Upper lobe of left lung (tissue), 6 donors: ENCODE measurements around the gene ELN. TPM values are rescaled to one million over a fixed set of nuclear protein-coding genes. Genes with fewer than 3 reads are reported as not detected.

ENCODE experiments used
- ATAC-seq, 2 donors: fragments of 200-7000 bp; cut with Tn5 transposase; one replicate each; pipeline ENCODE4 v1.9.1; 2022; ENCODE audit warnings: mild to moderate bottlenecking in 2 of 2, moderate library complexity in 2 of 2; ENCODE audit not compliant: low FRiP score in 2 of 2
- DNase-seq, 2 donors: peaks; one replicate each; pipeline ENCODE4 v3.0.0-alpha.2; 2019 to 2020
- H3K27ac ChIP-seq, 4 donors: fragments of 200-600 bp; sonication (generic); one replicate each; pipeline ENCODE4 v1.5.1; 2016 to 2019
- H3K27me3 ChIP-seq, 4 donors: fragments of 200-600 bp; sonication (generic); one replicate each; pipeline ENCODE4 v1.5.1; 2017 to 2019
- H3K36me3 ChIP-seq, 4 donors: fragments of 200-600 bp; sonication (generic); one replicate each; pipeline ENCODE4 v1.5.1; 2016 to 2019
- H3K4me1 ChIP-seq, 4 donors: fragments of 200-600 bp; sonication (generic); one replicate each; pipeline ENCODE4 v1.5.1; 2018 to 2019
- H3K4me3 ChIP-seq, 4 donors: fragments of 200-600 bp; sonication (generic); one replicate each; pipeline ENCODE4 v1.5.1; 2017 to 2019; ENCODE audit warnings: mild to moderate bottlenecking in 2 of 4, moderate library complexity in 1 of 4
- H3K9me3 ChIP-seq, 4 donors: fragments of 200-600 bp; sonication (generic); one replicate each; pipeline ENCODE4 v1.5.1; 2018 to 2019
- CTCF ChIP-seq, 6 experiments: fragments of 450-650 bp in 4 of 6; fragments of 200-600 bp in 2 of 6; sonication (generic) in 2 of 6; IDR thresholded peaks; one replicate each; pipeline ENCODE4 v1.5.1; 2016 to 2019; ENCODE audit warnings: antibody characterized with exemption in 6 of 6
- EP300 ChIP-seq, 4 donors: sonication (generic); formaldehyde crosslinking; IDR thresholded peaks; one replicate each; pipeline ENCODE4 v1.5.1; 2017; ENCODE audit warnings: antibody characterized with exemption in 4 of 4, control low read depth in 2 of 4
- POLR2A ChIP-seq, 4 donors: fragments of 450-650 bp; IDR thresholded peaks; one replicate each; pipeline ENCODE4 v1.5.1; 2016 to 2017; ENCODE audit warnings: antibody characterized with exemption in 4 of 4, mild to moderate bottlenecking in 2 of 4
- POLR2AphosphoS5 ChIP-seq, 2 donors: sonication (generic); formaldehyde crosslinking; IDR thresholded peaks; one replicate each; pipeline ENCODE4 v1.5.1; 2017; ENCODE audit warnings: antibody characterized with exemption in 2 of 2
- WGBS, 2 donors: methylation state at CpG; one replicate each; pipeline ENCODE4 v1.1.5; 2017 to 2018; 5-methylcytosine and 5-hydroxymethylcytosine counted together
- total RNA-seq, 6 donors: library from RNA; depleted of rRNA in 4 of 6; stranded (reverse); fragments of >200 nt in 4 of 6; gene quantifications; one replicate each; pipeline versions ENCODE4 v1.1.0 to v1.2.1, GENCODE V29; 2016 to 2021
- donor health status: DM: no; HTN: no; CAD: no; lungs with moderate emphysema.
- donor health status: DM: no; HTN: yes; CAD: no; lungs with severe emphysema.

ELN gene
- total RNA-seq, 6 donors from 2014 or later = 24.4 to 582 (median 229) TPM

DNA sequence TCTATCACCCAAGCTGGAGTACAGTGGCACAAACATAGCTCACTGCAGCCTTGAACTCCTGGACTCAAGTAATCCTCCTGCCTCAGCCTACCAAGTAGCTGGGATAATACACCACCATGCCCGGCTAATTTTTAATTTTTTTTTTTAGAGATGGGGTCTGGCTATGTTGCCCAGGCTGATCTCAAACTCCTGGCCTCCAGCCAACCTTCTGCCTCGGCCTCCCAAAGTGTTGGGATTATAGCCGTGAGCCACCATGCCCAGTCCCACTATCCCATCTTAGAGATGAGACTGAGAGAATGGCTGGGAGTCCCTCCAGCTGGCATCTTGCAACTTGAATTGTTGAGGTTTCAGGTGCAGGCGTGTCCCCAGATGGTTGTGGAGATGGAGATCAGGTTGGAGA, 40.7 kb upstream of the ELN start:
- 92 to 94% methylated on average over 4 of the region's 4 CpGs for WGBS, 2 donors
- TF ChIP-seq POLR2AphosphoS5 (IDR thresholded peaks at IDR 0.05) (no peak), CTCF (IDR thresholded peaks at IDR 0.05) (no peak), EP300 (IDR thresholded peaks at IDR 0.05) (no peak), POLR2A (IDR thresholded peaks at IDR 0.05) (no peak)
- H3K27me3 ChIP-seq = no peaks in the 10 kb centered on the region
- no peak for DNase-seq
- no peaks in the 10 kb centered on the region for H3K36me3 ChIP-seq
- H3K9me3 ChIP-seq = no peaks in the 10 kb centered on the region
- H3K4me3 ChIP-seq = no peak overlapping the region
- no peak overlapping the region for H3K27ac ChIP-seq
- peaks cover 1 to 8% (median 2%) of the 10 kb centered on the region in 4 donors for H3K4me1 ChIP-seq
- no peak for ATAC-seq

DNA sequence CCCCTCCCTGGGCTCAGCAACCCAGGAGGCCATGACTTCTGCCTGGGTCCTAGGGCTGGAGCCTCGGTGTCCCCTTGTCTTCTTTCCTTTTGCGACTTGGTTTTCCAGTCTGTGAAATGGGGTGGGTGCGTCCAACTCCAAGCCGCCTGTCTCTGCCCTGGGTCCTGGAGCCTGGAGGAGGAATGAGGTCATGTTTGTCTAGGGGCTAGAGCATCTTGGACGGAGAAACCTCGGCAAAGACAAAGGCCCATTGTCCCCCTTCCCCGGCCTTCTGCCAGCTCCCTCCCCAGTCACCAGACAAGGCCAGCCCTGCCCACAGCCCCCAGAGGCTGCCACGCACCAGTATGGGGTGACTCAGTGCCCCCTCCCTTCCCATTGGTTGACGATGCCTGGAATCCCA, 39.8 kb upstream of the ELN start:
- peak in 1 of 2 donors; percentile 34 for DNase-seq
- ATAC-seq = peak in 1 of 2 donors; percentile 28
- TF ChIP-seq CTCF (IDR thresholded peaks at IDR 0.05) (no peak), POLR2AphosphoS5 (IDR thresholded peaks at IDR 0.05) (no peak), POLR2A (IDR thresholded peaks at IDR 0.05) (no peak)
- 77 to 86% methylated on average over 7 to 9 of the region's 9 CpGs for WGBS, 2 donors
- no peaks in the 10 kb centered on the region for H3K36me3 ChIP-seq
- H3K9me3 ChIP-seq = no peaks in the 10 kb centered on the region
- peaks cover 4 to 8% (median 5%) of the 10 kb centered on the region in 4 donors for H3K4me1 ChIP-seq
- H3K27me3 ChIP-seq = no peaks in the 10 kb centered on the region
- no peak overlapping the region for H3K4me3 ChIP-seq
- no peak overlapping the region for H3K27ac ChIP-seq

DNA sequence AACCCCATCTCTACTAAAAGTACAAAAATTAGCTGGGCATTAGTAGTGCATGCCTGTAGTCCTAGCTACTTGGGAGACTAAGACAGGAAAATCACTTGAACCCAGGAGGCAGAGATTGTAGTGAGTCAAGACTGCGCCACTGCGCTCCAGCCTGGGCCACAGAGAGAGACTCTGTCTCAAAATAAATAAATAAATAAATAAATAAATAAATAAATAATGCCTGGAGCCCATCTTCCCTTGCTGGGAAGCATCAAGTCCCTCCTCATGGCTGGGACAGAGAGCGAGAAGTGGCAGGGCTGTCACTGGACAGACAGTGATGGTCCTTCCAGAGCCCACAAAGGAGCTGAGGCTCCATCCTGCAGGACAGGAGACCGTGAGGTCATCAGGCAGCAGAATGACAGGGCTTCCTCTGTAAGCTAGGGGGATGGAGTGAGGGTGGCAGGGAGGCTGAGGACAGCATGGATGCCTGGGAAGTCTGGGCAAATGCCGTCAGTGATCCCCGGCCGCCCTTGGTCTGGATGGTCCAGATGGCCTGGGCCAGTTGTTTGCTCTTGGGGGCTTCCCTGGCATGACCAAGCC, 36.4 kb upstream of the ELN start:
- Histone ChIP-seq H3K36me3 (no peaks in the 10 kb centered on the region), H3K27ac (peak overlapping the region; percentile 13 to 68 (median 47)), H3K27me3 (no peaks in the 10 kb centered on the region), H3K4me3 (no peak overlapping the region), H3K4me1 (peaks cover 0 to 6% (median 4%) of the 10 kb centered on the region in 4 donors), H3K9me3 (peaks cover 0 to 13% (median 8%) of the 10 kb centered on the region in 4 donors)
- TF ChIP-seq CTCF (IDR thresholded peaks at IDR 0.05) = no peak
- TF ChIP-seq POLR2AphosphoS5 (IDR thresholded peaks at IDR 0.05) = no peak
- TF ChIP-seq POLR2A (IDR thresholded peaks at IDR 0.05) = no peak
- TF ChIP-seq EP300 (IDR thresholded peaks at IDR 0.05) = no peak
- 96% methylated on average over 5 to 7 of the region's 7 CpGs for WGBS, 2 donors
- DNase-seq (no peak), ATAC-seq (no peak)

DNA sequence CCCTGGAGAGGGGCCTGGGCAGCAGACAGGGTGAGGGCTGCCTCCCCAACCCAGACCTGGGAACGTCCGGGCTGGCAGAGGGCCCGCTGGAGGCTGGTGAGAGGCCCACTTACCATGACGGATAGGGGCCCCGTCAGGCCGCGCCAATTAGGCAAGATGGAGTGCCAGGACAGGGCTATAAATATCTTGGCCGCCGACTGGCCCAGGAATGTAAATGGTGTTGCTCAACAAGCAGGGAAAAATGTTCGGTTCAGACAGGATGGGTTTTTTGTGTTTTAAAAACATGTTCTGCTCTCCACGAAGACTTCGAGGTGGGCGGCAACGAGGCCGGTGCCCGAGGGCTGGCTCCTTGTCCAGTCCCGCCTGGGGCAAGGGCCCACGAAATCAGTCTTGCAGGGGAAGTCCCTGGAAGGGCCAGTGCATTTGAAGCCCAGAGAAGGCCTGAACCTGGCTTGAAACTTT, 35.8 kb upstream of the ELN start:
- peak; percentile 44 to 83 for DNase-seq
- H3K27ac ChIP-seq = peak overlapping the region; percentile 13 to 68 (median 47)
- ATAC-seq = peak; percentile 27 to 45
- no peak overlapping the region for H3K4me3 ChIP-seq
- 58 to 78% methylated on average over 15 to 18 of the region's 18 CpGs for WGBS, 2 donors
- no peaks in the 10 kb centered on the region for H3K27me3 ChIP-seq
- H3K4me1 ChIP-seq = peaks cover 0 to 6% (median 4%) of the 10 kb centered on the region in 4 donors
- H3K9me3 ChIP-seq = peaks cover 0 to 13% (median 8%) of the 10 kb centered on the region in 4 donors
- no peaks in the 10 kb centered on the region for H3K36me3 ChIP-seq
- TF ChIP-seq POLR2AphosphoS5 (IDR thresholded peaks at IDR 0.05) (peak; percentile 13 to 25), EP300 (IDR thresholded peaks at IDR 0.05) (no peak)

DNA sequence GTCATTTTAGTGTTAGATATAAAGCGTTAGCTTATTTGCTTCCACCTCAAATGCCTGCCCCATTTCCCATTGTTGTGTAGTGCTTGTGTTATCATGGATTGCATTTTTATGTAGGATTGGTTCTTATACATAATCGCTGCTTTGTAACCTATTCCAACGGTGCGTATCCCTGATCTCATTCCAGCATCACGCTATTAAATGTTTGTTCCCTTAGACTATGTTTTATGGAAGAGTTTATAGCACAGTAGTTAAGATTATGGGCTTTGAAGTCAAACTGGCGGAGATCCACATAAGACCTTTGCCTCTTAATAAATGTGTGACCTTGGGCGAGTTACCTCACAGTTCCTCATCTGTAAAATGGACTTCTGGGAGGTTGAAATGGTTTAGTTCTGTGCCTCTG, 34.0 kb upstream of the ELN start:
- ATAC-seq (no peak), DNase-seq (no peak)
- H3K36me3 ChIP-seq = no peaks in the 10 kb centered on the region
- peaks cover 0 to 13% (median 8%) of the 10 kb centered on the region in 4 donors for H3K9me3 ChIP-seq
- peaks cover 0 to 9% (median 4%) of the 10 kb centered on the region in 4 donors for H3K4me1 ChIP-seq
- no peak overlapping the region for H3K27ac ChIP-seq
- no peak overlapping the region for H3K4me3 ChIP-seq
- WGBS, 2 donors = 90 to 95% methylated on average over 7 of the region's 7 CpGs
- no peaks in the 10 kb centered on the region for H3K27me3 ChIP-seq
- TF ChIP-seq EP300 (IDR thresholded peaks at IDR 0.05) (no peak), POLR2A (IDR thresholded peaks at IDR 0.05) (no peak), CTCF (IDR thresholded peaks at IDR 0.05) (no peak), POLR2AphosphoS5 (IDR thresholded peaks at IDR 0.05) (no peak)
